Measurements from ENCODE around the gene CDYL2. TPM values are rescaled to one million over a fixed set of nuclear protein-coding genes. Genes with fewer than 3 reads are reported as not detected.

Gene CDYL2
- total and polyA plus RNA-seq, 2 experiments from 2014 or later = 0.74 to 0.95 TPM

- Histone ChIP-seq H3K9me3 (ENCODE audit: low read depth) (no peaks in the 10 kb centered on the region), H3K27ac (no peak overlapping the region), H3K4me3 (no peak overlapping the region), H3K27me3 (no peaks in the 10 kb centered on the region), H3K4me1 (ENCODE audit: low read depth) (no peaks in the 10 kb centered on the region), H3K36me3 (no peaks in the 10 kb centered on the region)
- no peak for TF ChIP-seq CTCF (IDR thresholded peaks at IDR 0.05; ENCODE audit: low read depth, low read length)
- DNase-seq (ENCODE audit: low read depth in 1 of 2, low spot score in 1 of 2) = no peak
These were observed 95.6 kb downstream of the CDYL2 start for GRCh38 chr16:80708823-80709222.

GRCh38 chr16:80707686-80708085, 96.7 kb downstream of the CDYL2 start:
- Histone ChIP-seq H3K4me1 (ENCODE audit: low read depth) (no peaks in the 10 kb centered on the region), H3K36me3 (no peaks in the 10 kb centered on the region), H3K4me3 (no peak overlapping the region), H3K27ac (no peak overlapping the region), H3K9me3 (ENCODE audit: low read depth) (no peaks in the 10 kb centered on the region), H3K27me3 (no peaks in the 10 kb centered on the region)
- no peak for TF ChIP-seq CTCF (IDR thresholded peaks at IDR 0.05; ENCODE audit: low read depth, low read length)
- DNase-seq (ENCODE audit: low read depth in 1 of 2, low spot score in 1 of 2) = no peak

GRCh38 chr16:80705596-80705995, 98.8 kb downstream of the CDYL2 start:
- no peaks in the 10 kb centered on the region for H3K9me3 ChIP-seq (ENCODE audit: low read depth)
- H3K4me1 ChIP-seq (ENCODE audit: low read depth) = no peaks in the 10 kb centered on the region
- TF ChIP-seq CTCF (IDR thresholded peaks at IDR 0.05; ENCODE audit: low read depth, low read length) = no peak
- no peaks in the 10 kb centered on the region for H3K36me3 ChIP-seq
- no peak for DNase-seq (ENCODE audit: low read depth in 1 of 2, low spot score in 1 of 2)
- no peak overlapping the region for H3K27ac ChIP-seq
- H3K4me3 ChIP-seq = no peak overlapping the region
- no peaks in the 10 kb centered on the region for H3K27me3 ChIP-seq

GRCh38 chr16:80704751-80705505, 99.5 kb downstream of the CDYL2 start:
- TF ChIP-seq CTCF (IDR thresholded peaks at IDR 0.05; ENCODE audit: low read depth, low read length) = no peak
- H3K9me3 ChIP-seq (ENCODE audit: low read depth) = no peaks in the 10 kb centered on the region
- H3K4me3 ChIP-seq = no peak overlapping the region
- no peaks in the 10 kb centered on the region for H3K36me3 ChIP-seq
- H3K27me3 ChIP-seq = no peaks in the 10 kb centered on the region
- H3K27ac ChIP-seq = no peak overlapping the region
- DNase-seq (ENCODE audit: low read depth in 1 of 2, low spot score in 1 of 2) = no peak
- H3K4me1 ChIP-seq (ENCODE audit: low read depth) = no peaks in the 10 kb centered on the region

GRCh38 chr16:80703131-80704071, 101.0 kb downstream of the CDYL2 start:
- no peak for DNase-seq (ENCODE audit: low read depth in 1 of 2, low spot score in 1 of 2)
- Histone ChIP-seq H3K27ac (no peak overlapping the region), H3K36me3 (no peaks in the 10 kb centered on the region), H3K9me3 (ENCODE audit: low read depth) (no peaks in the 10 kb centered on the region), H3K4me3 (no peak overlapping the region), H3K27me3 (no peaks in the 10 kb centered on the region), H3K4me1 (ENCODE audit: low read depth) (no peaks in the 10 kb centered on the region)
- no peak for TF ChIP-seq CTCF (IDR thresholded peaks at IDR 0.05; ENCODE audit: low read depth, low read length)

Measured in cardiac muscle cell (in vitro differentiated cells and primary cell).